IMR-90 (cell line): ENCODE measurements around the gene ZNF408.

ENCODE experiments used
- BHLHE40 ChIP-seq: fragments of 150-350 bp; IDR thresholded peaks from 2 replicates; pipeline ENCODE4 v1.6.1; 2016; ENCODE audit warnings: mild to moderate bottlenecking, low read depth, low read length
- CEBPB ChIP-seq: IDR thresholded peaks from 2 replicates; pipeline ENCODE4 v1.6.1; 2012; ENCODE audit warnings: low read depth, low read length, improper control_type of control experiment
- CTCF ChIP-seq: conservative IDR thresholded peaks from 2 replicates; pipeline ENCODE4 v1.5.1; 2012; ENCODE audit warnings: mild to moderate bottlenecking, low read depth, low read length, improper control_type of control experiment
- ELK1 ChIP-seq: fragments of 150-350 bp; IDR thresholded peaks from 2 replicates; pipeline ENCODE4 v1.6.1; 2016; ENCODE audit warnings: low read depth, mild to moderate bottlenecking, low read length, moderate library complexity, borderline replicate concordance
- FOS ChIP-seq: fragments of 150-350 bp; IDR thresholded peaks from 2 replicates; pipeline ENCODE4 v1.6.1; 2016; ENCODE audit warnings: low read depth, low read length
- MAFK ChIP-seq: IDR thresholded peaks from 2 replicates; pipeline ENCODE4 v1.6.1; 2012; ENCODE audit warnings: low read depth, low read length, improper control_type of control experiment
- MAZ ChIP-seq: IDR thresholded peaks from 2 replicates; pipeline ENCODE4 v1.6.1; 2012; ENCODE audit warnings: low read depth, mild to moderate bottlenecking, low read length, improper control_type of control experiment, moderate library complexity, borderline replicate concordance
- NFE2L2 ChIP-seq: fragments of 150-350 bp; IDR thresholded peaks from 2 replicates; pipeline ENCODE4 v1.6.1; 2016; ENCODE audit warnings: low read depth, mild to moderate bottlenecking, low read length
- POLR2A ChIP-seq: IDR thresholded peaks from 2 replicates; pipeline ENCODE4 v1.6.1; 2012; ENCODE audit warnings: mild to moderate bottlenecking, low read depth, low read length
- RAD21 ChIP-seq: IDR thresholded peaks from 2 replicates; pipeline ENCODE4 v1.6.1; 2012; ENCODE audit warnings: low read length, improper control_type of control experiment
- RCOR1 ChIP-seq: IDR thresholded peaks from 2 replicates; pipeline ENCODE4 v1.6.1; 2012; ENCODE audit warnings: mild to moderate bottlenecking, low read length, improper control_type of control experiment; ENCODE audit not compliant: insufficient replicate concordance
- RFX5 ChIP-seq: IDR thresholded peaks from 2 replicates; pipeline ENCODE4 v1.8.0; 2012; ENCODE audit warnings: low read depth, mild to moderate bottlenecking, low read length, moderate library complexity
- SMC3 ChIP-seq: fragments of 150-350 bp; IDR thresholded peaks from 2 replicates; pipeline ENCODE4 v1.6.1; 2016; ENCODE audit warnings: low read depth, mild to moderate bottlenecking, antibody characterized with exemption, low read length, moderate library complexity

GRCh38 chr11:46677169-46677568, 23.7 kb upstream of the ZNF408 start:
- TF ChIP-seq CTCF: no peak
- no peak for TF ChIP-seq NFE2L2
- no peak for TF ChIP-seq FOS
- TF ChIP-seq CEBPB: no peak
- TF ChIP-seq SMC3: no peak
- TF ChIP-seq RAD21: no peak
- no peak for TF ChIP-seq MAFK
- TF ChIP-seq POLR2A: no peak
- TF ChIP-seq BHLHE40: no peak
- TF ChIP-seq RCOR1: no peak
- TF ChIP-seq RFX5: no peak
- TF ChIP-seq MAZ: no peak
- no peak for TF ChIP-seq ELK1
